Activated CD4-positive, alpha-beta memory T cell treated with anti-CD3 and anti-CD28 coated beads for 36 hours (primary cell): Measurements from ENCODE around the gene GGT5. TPM values are rescaled to one million over a fixed set of nuclear protein-coding genes. Genes with fewer than 3 reads are reported as not detected.
"Not testable (repeated sequence)": the region's sequence is repeated elsewhere in the genome, so short reads cannot be mapped to it uniquely, and the experiment has no call there.

ENCODE experiments used
- CTCF ChIA-PET: fragments of 350-600 bp; sonication (Branson Sonifier 250); formaldehyde crosslinking; loops from one replicate; lab custom pipeline; 2021; ENCODE audit warnings: antibody characterized with exemption, inconsistent platforms; lab: Charles Lee
- POLR2A ChIA-PET: fragments of 350-600 bp; sonication (Branson Sonifier 250); formaldehyde crosslinking; loops from one replicate; lab custom pipeline; 2021; ENCODE audit warnings: antibody characterized with exemption; lab: Charles Lee
- DNase-seq: peaks from one replicate; pipeline ENCODE4 v3.0.0-alpha.2; 2020
- H3K27ac Mint-ChIP-seq: one replicate; pipeline ENCODE4 v1.8.0; 2021; ENCODE audit warnings: mixed read lengths
- H3K27me3 Mint-ChIP-seq: one replicate; pipeline ENCODE4 v1.8.0; 2021; ENCODE audit warnings: mixed read lengths
- H3K36me3 Mint-ChIP-seq: one replicate; pipeline ENCODE4 v1.8.0; 2021; ENCODE audit warnings: mixed read lengths
- H3K4me1 Mint-ChIP-seq: one replicate; pipeline ENCODE4 v1.8.0; 2021; ENCODE audit warnings: low read depth, mixed read lengths
- H3K4me3 Mint-ChIP-seq: one replicate; pipeline ENCODE4 v1.8.0; 2021; ENCODE audit warnings: mild to moderate bottlenecking, mixed read lengths
- H3K9me3 Mint-ChIP-seq: one replicate; pipeline ENCODE4 v1.8.0; 2021; ENCODE audit warnings: mixed read lengths
- intact Hi-C: fragments of 100-400 bp; cut with micrococcal nuclease; formaldehyde crosslinking; loops from one replicate; pipeline ENCODE4 v1.15.1; 2023
- total RNA-seq, 2 experiments: library from RNA; stranded (reverse); gene quantifications; one replicate each; pipeline ENCODE4 v1.2.3, GENCODE V29; 2021

The GGT5 gene
- total RNA-seq, 2 experiments from 2014 or later, result not detected

GRCh38 chr22:24208012-24208749 is 36.7 kb downstream of the GGT5 start:
- intact Hi-C loops, result no loop called here
- POLR2A ChIA-PET, result no interaction called here
- H3K27ac Mint-ChIP-seq, result peak overlapping the region; percentile 55

GRCh38 chr22:24207264-24208011 is 37.4 kb downstream of the GGT5 start:
- Mint-ChIP-seq H3K4me1 (peaks cover 19% of the 10 kb centered on the region), H3K4me3 (no peak overlapping the region), H3K9me3 (no peaks in the 10 kb centered on the region), H3K36me3 (no peaks in the 10 kb centered on the region), H3K27me3 (no peaks in the 10 kb centered on the region), H3K27ac (peak overlapping the region; percentile 55)
- intact Hi-C loops, result no loop called here
- POLR2A ChIA-PET, result no interaction called here
- CTCF ChIA-PET, result interaction anchor here (0.6 kb wide), 1 partner anchor 30 kb away, joined by 3 read pairs; no protein-coding TSS in a partner anchor
- DNase-seq, result no peak

More at GRCh38 chr22:24208012-24208749, 36.7 kb downstream of the GGT5 start:
- H3K4me1 Mint-ChIP-seq, result peaks cover 19% of the 10 kb centered on the region
- H3K9me3 Mint-ChIP-seq, result no peaks in the 10 kb centered on the region
- CTCF ChIA-PET, result no interaction called here
- H3K27me3 Mint-ChIP-seq, result no peaks in the 10 kb centered on the region
- H3K36me3 Mint-ChIP-seq, result no peaks in the 10 kb centered on the region
- no peak for DNase-seq
- no peak overlapping the region for H3K4me3 Mint-ChIP-seq

GRCh38 chr22:24206460-24207263 is 38.2 kb downstream of the GGT5 start:
- ChIA-PET POLR2A (interaction anchor here (0.6 kb wide), 1 partner anchor 34 kb away, joined by 4 read pairs; no protein-coding TSS in a partner anchor), CTCF (interaction anchor here (0.6 to 1.5 kb wide), 2 partner anchors 24 to 30 kb away, joined by 3 to 5 read pairs; no protein-coding TSS in a partner anchor)
- intact Hi-C loops, H3K4me3 Mint-ChIP-seq, H3K27me3 Mint-ChIP-seq, H3K27ac Mint-ChIP-seq, H3K9me3 Mint-ChIP-seq, DNase-seq, H3K36me3 Mint-ChIP-seq: not testable (repeated sequence)
- peaks cover 19% of the 10 kb centered on the region for H3K4me1 Mint-ChIP-seq

- H3K4me3 Mint-ChIP-seq, result no peak overlapping the region
- intact Hi-C loops, result no loop called here
- peaks cover 4% of the 10 kb centered on the region for H3K27me3 Mint-ChIP-seq
- no peak for DNase-seq
- POLR2A ChIA-PET, result no interaction called here
- H3K9me3 Mint-ChIP-seq, result no peaks in the 10 kb centered on the region
- CTCF ChIA-PET, result interaction anchor here (1.5 kb wide), 1 partner anchor 25 kb away, joined by 5 read pairs; no protein-coding TSS in a partner anchor
- no peaks in the 10 kb centered on the region for H3K36me3 Mint-ChIP-seq
- no peak overlapping the region for H3K27ac Mint-ChIP-seq
- peaks cover 19% of the 10 kb centered on the region for H3K4me1 Mint-ChIP-seq
These were observed 39.3 kb downstream of the GGT5 start for GRCh38 chr22:24205438-24206195.

- POLR2A ChIA-PET, H3K36me3 Mint-ChIP-seq, H3K9me3 Mint-ChIP-seq, intact Hi-C loops, H3K4me3 Mint-ChIP-seq, DNase-seq, H3K27ac Mint-ChIP-seq, H3K27me3 Mint-ChIP-seq: not testable (repeated sequence)
- CTCF ChIA-PET, result interaction anchor here (0.7 kb wide), 1 partner anchor 17 kb away, joined by 3 read pairs; no protein-coding TSS in a partner anchor
- peaks cover 17% of the 10 kb centered on the region for H3K4me1 Mint-ChIP-seq
These were observed 41.0 kb downstream of the GGT5 start for GRCh38 chr22:24203856-24204255.

- ChIA-PET POLR2A (no interaction called here), CTCF (no interaction called here)
- H3K4me1 Mint-ChIP-seq, result peaks cover 10% of the 10 kb centered on the region
- H3K9me3 Mint-ChIP-seq, result no peaks in the 10 kb centered on the region
- H3K4me3 Mint-ChIP-seq, result no peak overlapping the region
- no peak for DNase-seq
- no peak overlapping the region for H3K27ac Mint-ChIP-seq
- intact Hi-C loops, result no loop called here
- H3K36me3 Mint-ChIP-seq, result no peaks in the 10 kb centered on the region
- peaks cover 4% of the 10 kb centered on the region for H3K27me3 Mint-ChIP-seq
These were observed 42.9 kb downstream of the GGT5 start for GRCh38 chr22:24201681-24202614.

- no peaks in the 10 kb centered on the region for H3K36me3 Mint-ChIP-seq
- ChIA-PET CTCF (no interaction called here), POLR2A (no interaction called here)
- H3K9me3 Mint-ChIP-seq, result no peaks in the 10 kb centered on the region
- H3K4me3 Mint-ChIP-seq, result no peak overlapping the region
- no peak for DNase-seq
- intact Hi-C loops, result no loop called here
- H3K27ac Mint-ChIP-seq, result no peak overlapping the region
- peaks cover 7% of the 10 kb centered on the region for H3K4me1 Mint-ChIP-seq
- peaks cover 4% of the 10 kb centered on the region for H3K27me3 Mint-ChIP-seq
These were observed 44.2 kb downstream of the GGT5 start for GRCh38 chr22:24200619-24201212.

- intact Hi-C loops, result no loop called here
- ChIA-PET POLR2A (no interaction called here), CTCF (interaction anchor here (0.5 to 1.8 kb wide), 6 partner anchors 9 to 116 kb away, joined by 3 to 7 read pairs (median 4); no protein-coding TSS in a partner anchor)
- H3K9me3 Mint-ChIP-seq, result no peaks in the 10 kb centered on the region
- peaks cover 7% of the 10 kb centered on the region for H3K4me1 Mint-ChIP-seq
- no peak overlapping the region for H3K4me3 Mint-ChIP-seq
- H3K36me3 Mint-ChIP-seq, result no peaks in the 10 kb centered on the region
- H3K27ac Mint-ChIP-seq, result no peak overlapping the region
- peaks cover 4% of the 10 kb centered on the region for H3K27me3 Mint-ChIP-seq
- DNase-seq, result no peak
These were observed 46.2 kb downstream of the GGT5 start for GRCh38 chr22:24198682-24199052.

GRCh38 chr22:24191893-24192292 is 53.0 kb downstream of the GGT5 start:
- intact Hi-C loops, result no loop called here
- no peaks in the 10 kb centered on the region for H3K27me3 Mint-ChIP-seq
- H3K4me3 Mint-ChIP-seq, result no peak overlapping the region
- no peak for DNase-seq
- POLR2A ChIA-PET, result no interaction called here
- H3K9me3 Mint-ChIP-seq, result no peaks in the 10 kb centered on the region
- CTCF ChIA-PET, result no interaction called here
- H3K27ac Mint-ChIP-seq, result no peak overlapping the region
- no peaks in the 10 kb centered on the region for H3K36me3 Mint-ChIP-seq
- H3K4me1 Mint-ChIP-seq, result no peaks in the 10 kb centered on the region

GRCh38 chr22:24191381-24191841 is 53.5 kb downstream of the GGT5 start:
- ChIA-PET CTCF (interaction anchor here (3.0 kb wide), 1 partner anchor 40 kb away, joined by 19 read pairs; no protein-coding TSS in a partner anchor), POLR2A (no interaction called here)
- Mint-ChIP-seq H3K4me1 (no peaks in the 10 kb centered on the region), H3K36me3 (no peaks in the 10 kb centered on the region), H3K9me3 (no peaks in the 10 kb centered on the region), H3K27ac (no peak overlapping the region), H3K27me3 (no peaks in the 10 kb centered on the region), H3K4me3 (no peak overlapping the region)
- intact Hi-C loops, result no loop called here
- DNase-seq, result no peak
